GM12891 (cell line): Measurements from ENCODE around the gene VAV3.

Source experiments
- PAX5 ChIP-seq: IDR thresholded peaks from 2 replicates; pipeline ENCODE4 v1.6.1; 2011; ENCODE audit warnings: low read length, moderate library complexity, mild to moderate bottlenecking; ENCODE audit not compliant: insufficient read depth, severe bottlenecking
- POLR2A ChIP-seq: IDR thresholded peaks from 2 replicates; pipeline ENCODE4 v1.6.1; 2011; ENCODE audit warnings: low read depth, low read length, control low read depth
- POLR2AphosphoS5 ChIP-seq: IDR thresholded peaks from 2 replicates; pipeline ENCODE4 v1.6.1; 2011; ENCODE audit warnings: low read depth, low read length, control low read depth
- POU2F2 ChIP-seq: IDR thresholded peaks from 2 replicates; pipeline ENCODE4 v1.6.1; 2011; ENCODE audit warnings: low read depth, mild to moderate bottlenecking, control low read depth, low read length, moderate library complexity
- TAF1 ChIP-seq: IDR thresholded peaks from 2 replicates; pipeline ENCODE4 v1.6.1; 2011; ENCODE audit warnings: low read depth, low read length, control low read depth

GRCh38 chr1:107940701-107941100 is 24.3 kb downstream of the VAV3 start:
- TF ChIP-seq POLR2A (no peak), POLR2AphosphoS5 (no peak), TAF1 (no peak), PAX5 (no peak), POU2F2 (no peak)
